Neural crest cell (in vitro differentiated cells): ENCODE results near the gene FILIP1L. TPM values are rescaled to one million over a fixed set of nuclear protein-coding genes. Genes with fewer than 3 reads are reported as not detected.

Experiments used
- DNase-seq: peaks from one replicate; pipeline ENCODE4 v3.0.0; 2021; ENCODE audit warnings: low read depth, mixed read lengths, low spot score
- H3K27ac Mint-ChIP-seq: one replicate; pipeline ENCODE4 v1.8.0; 2021; ENCODE audit warnings: mild to moderate bottlenecking, mixed read lengths; ENCODE audit not compliant: unreplicated experiment
- H3K27me3 Mint-ChIP-seq: 2 replicates; pipeline ENCODE4 v1.8.0; 2021; ENCODE audit warnings: low read depth, mild to moderate bottlenecking, mixed read lengths
- H3K36me3 Mint-ChIP-seq: 2 replicates; pipeline ENCODE4 v1.8.0; 2021; ENCODE audit warnings: low read depth, mild to moderate bottlenecking, mixed read lengths
- H3K4me1 Mint-ChIP-seq: 2 replicates; pipeline ENCODE4 v1.8.0; 2021; ENCODE audit warnings: mixed read lengths
- H3K4me3 Mint-ChIP-seq: one replicate; pipeline ENCODE4 v1.8.0; 2021; ENCODE audit warnings: mild to moderate bottlenecking, mixed read lengths
- H3K9me3 Mint-ChIP-seq: 2 replicates; pipeline ENCODE4 v1.8.0; 2021; ENCODE audit warnings: mixed read lengths
- CTCF ChIP-seq: fragments of 200-600 bp; sonication (generic); conservative IDR thresholded peaks from 2 replicates; pipeline ENCODE4 v1.5.0; 2021; ENCODE audit warnings: antibody characterized with exemption, mild to moderate bottlenecking
- total RNA-seq: library from RNA; stranded (reverse); gene quantifications from 2 replicates; pipeline ENCODE4 v1.2.1, GENCODE V29; 2021

The FILIP1L gene
- total RNA-seq, 1 donor from 2014 or later: 9.8 TPM

DNA sequence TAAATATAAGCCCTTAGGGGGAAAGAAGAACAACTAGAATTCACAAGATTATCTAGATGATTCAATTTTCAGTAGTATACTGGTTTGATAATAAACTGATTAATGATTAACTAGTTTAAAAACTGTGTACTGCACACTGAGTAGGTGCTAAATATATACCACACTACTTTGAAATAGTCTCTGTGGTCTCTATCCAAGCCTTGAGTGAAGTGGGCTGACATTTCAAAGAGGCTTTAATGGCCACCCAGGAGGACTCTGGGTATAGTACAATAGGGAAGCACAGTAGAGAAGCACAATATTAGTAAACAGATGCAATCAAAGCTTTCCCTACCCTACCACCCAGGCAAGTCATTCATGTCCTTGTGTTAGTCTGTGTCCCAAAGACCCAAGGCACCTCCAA lies 46.7 kb downstream of the FILIP1L start:
- no peak for TF ChIP-seq CTCF
- Mint-ChIP-seq H3K9me3 (no peaks in the 10 kb centered on the region), H3K27me3 (no peaks in the 10 kb centered on the region), H3K4me1 (peaks cover 17% of the 10 kb centered on the region), H3K36me3 (no peaks in the 10 kb centered on the region), H3K4me3 (no peak overlapping the region), H3K27ac (no peak overlapping the region)
- DNase-seq: no peak

DNA sequence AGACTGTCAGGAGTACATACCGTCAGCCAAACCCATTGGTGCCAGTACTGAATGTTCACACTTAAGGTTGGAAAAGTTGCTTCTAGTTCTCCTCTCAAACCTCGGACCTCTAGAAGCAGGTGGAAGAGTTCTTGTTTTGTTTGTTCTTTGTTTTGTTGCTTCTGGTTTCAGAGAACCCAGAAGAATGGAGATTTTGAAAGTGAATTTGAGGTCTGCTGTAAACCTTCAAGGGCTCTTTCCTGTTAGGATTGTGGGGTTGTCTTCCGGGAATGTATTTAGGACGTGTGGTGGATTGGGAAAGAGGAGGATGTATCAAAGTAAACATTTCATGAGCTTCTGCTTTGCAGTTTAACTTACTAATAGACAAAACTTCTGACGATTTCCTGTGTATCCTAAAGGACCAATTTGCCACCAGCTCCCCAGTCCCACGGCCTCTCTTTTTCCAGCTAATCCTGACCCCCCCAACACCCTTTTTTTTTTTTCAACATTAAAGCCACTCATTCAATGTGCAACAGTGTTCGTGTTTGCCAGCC lies 50.3 kb downstream of the FILIP1L start:
- no peaks in the 10 kb centered on the region for H3K36me3 Mint-ChIP-seq
- H3K27ac Mint-ChIP-seq: no peak overlapping the region
- no peak for DNase-seq
- no peak for TF ChIP-seq CTCF
- H3K27me3 Mint-ChIP-seq: no peaks in the 10 kb centered on the region
- H3K4me1 Mint-ChIP-seq: peaks cover 17% of the 10 kb centered on the region
- H3K9me3 Mint-ChIP-seq: no peaks in the 10 kb centered on the region
- H3K4me3 Mint-ChIP-seq: no peak overlapping the region

DNA sequence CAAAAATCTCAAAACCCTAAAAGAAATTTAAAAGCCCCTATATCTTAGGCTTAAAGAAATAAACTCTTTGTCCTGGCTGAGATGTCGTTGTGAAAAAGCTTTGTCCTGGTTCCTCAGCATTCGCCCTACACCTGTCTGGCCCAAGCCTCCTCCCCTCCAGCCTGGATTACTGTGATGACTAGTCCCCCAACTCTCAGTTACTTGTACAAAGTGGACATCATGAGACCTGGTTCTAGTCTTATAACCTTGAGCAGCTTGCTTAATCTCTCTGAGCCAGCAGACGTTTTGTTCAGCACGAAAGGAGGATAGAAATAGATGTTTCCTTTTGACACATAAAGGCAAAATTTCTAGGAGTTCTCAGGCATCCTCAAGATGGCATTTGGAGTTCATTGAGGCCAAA lies 51.6 kb downstream of the FILIP1L start:
- Mint-ChIP-seq H3K9me3 (no peaks in the 10 kb centered on the region), H3K27me3 (no peaks in the 10 kb centered on the region), H3K4me3 (no peak overlapping the region), H3K27ac (no peak overlapping the region), H3K4me1 (peaks cover 23% of the 10 kb centered on the region), H3K36me3 (no peaks in the 10 kb centered on the region)
- DNase-seq: no peak
- TF ChIP-seq CTCF: no peak

DNA sequence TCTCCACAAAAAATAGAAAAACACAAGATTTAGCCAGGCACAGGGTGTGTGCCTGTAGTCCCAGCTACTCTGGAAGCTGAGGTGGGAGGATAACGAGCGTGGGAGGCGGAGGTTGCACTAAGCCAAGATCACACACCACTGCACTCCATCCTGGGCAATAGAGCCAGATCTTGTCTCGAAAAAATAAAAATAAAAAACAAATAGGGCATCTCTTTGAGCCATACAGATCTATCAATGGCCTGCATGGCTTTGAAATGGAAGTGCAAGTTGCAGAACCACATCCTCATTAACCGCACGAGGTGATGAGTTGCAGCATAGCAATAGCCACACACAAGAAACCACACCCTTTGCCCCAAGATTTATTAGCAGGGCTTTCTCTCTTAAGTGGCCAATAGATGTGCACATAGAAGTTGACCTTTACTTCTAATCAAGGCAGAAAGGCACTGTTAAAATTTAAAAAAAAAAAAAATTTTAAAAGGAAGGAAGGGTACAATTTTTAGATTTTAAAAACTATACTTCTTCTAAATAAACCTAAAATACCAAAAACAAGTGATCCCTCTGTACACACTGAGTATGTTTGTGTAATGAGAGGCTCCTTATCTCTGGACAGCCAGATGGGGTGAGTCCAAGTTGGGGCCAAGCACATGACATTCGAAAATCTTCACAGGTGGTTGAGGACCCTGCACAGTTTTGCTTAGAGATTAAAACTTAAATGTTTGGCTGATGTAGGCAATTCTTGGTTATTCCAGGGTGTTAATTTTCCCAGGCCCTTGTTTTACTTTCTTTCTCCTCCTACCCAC lies 53.4 kb downstream of the FILIP1L start:
- no peak for TF ChIP-seq CTCF
- no peaks in the 10 kb centered on the region for H3K27me3 Mint-ChIP-seq
- H3K36me3 Mint-ChIP-seq: no peaks in the 10 kb centered on the region
- peaks cover under 1% of the 10 kb centered on the region for H3K9me3 Mint-ChIP-seq
- peaks cover 30% of the 10 kb centered on the region for H3K4me1 Mint-ChIP-seq
- H3K4me3 Mint-ChIP-seq: no peak overlapping the region
- no peak for DNase-seq
- H3K27ac Mint-ChIP-seq: no peak overlapping the region

DNA sequence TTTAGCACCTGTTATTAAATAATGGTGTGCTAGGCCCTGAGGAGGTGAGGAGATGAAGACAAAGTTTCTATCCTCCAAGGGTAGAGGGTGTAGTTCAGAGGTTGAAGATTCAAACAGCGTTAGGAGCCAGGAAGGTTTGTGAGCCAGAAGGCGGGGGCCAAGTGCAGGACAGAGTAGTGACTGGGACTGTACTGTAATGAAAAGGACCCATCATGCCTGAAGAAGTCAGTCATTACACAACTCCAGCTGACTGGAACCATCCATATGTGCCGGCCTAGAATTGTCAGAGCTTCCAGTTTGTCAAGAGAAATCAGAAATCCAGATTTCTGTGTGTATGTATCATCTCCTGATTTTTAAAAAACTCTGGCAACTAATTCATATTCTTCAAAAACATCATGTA lies 54.8 kb downstream of the FILIP1L start:
- Mint-ChIP-seq H3K27me3 (no peaks in the 10 kb centered on the region), H3K9me3 (peaks cover 2% of the 10 kb centered on the region), H3K4me3 (no peak overlapping the region), H3K4me1 (peaks cover 37% of the 10 kb centered on the region), H3K36me3 (no peaks in the 10 kb centered on the region), H3K27ac (no peak overlapping the region)
- no peak for TF ChIP-seq CTCF
- DNase-seq: no peak
